Gastrocnemius medialis (tissue), 4 donors: ENCODE measurements around the gene CYGB.

Experiments used
- POLR2A ChIP-seq, 2 donors: fragments of 450-650 bp; IDR thresholded peaks; one replicate each; pipeline ENCODE4 v1.6.1; 2017; ENCODE audit warnings: antibody characterized with exemption in 2 of 2, mild to moderate bottlenecking in 2 of 2, moderate library complexity in 2 of 2
- TF ChIP-seq, protein P1 (sequence below), 5 experiments: fragments of 450-650 bp in 3 of 5; fragments of 200-600 bp in 2 of 5; sonication (generic) in 2 of 5; IDR thresholded peaks in 4 of 5; conservative IDR thresholded peaks in 1 of 5; 1 replicate in 4 of 5; 2 replicates in 1 of 5; pipeline ENCODE4 v1.5.1; 2016 to 2019; ENCODE audit warnings: antibody characterized with exemption in 5 of 5, mild to moderate bottlenecking in 3 of 5, moderate library complexity in 3 of 5

- TF ChIP-seq, protein P1, sequence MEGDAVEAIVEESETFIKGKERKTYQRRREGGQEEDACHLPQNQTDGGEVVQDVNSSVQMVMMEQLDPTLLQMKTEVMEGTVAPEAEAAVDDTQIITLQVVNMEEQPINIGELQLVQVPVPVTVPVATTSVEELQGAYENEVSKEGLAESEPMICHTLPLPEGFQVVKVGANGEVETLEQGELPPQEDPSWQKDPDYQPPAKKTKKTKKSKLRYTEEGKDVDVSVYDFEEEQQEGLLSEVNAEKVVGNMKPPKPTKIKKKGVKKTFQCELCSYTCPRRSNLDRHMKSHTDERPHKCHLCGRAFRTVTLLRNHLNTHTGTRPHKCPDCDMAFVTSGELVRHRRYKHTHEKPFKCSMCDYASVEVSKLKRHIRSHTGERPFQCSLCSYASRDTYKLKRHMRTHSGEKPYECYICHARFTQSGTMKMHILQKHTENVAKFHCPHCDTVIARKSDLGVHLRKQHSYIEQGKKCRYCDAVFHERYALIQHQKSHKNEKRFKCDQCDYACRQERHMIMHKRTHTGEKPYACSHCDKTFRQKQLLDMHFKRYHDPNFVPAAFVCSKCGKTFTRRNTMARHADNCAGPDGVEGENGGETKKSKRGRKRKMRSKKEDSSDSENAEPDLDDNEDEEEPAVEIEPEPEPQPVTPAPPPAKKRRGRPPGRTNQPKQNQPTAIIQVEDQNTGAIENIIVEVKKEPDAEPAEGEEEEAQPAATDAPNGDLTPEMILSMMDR (IDR thresholded peaks at IDR 0.05 in 4 of 5, conservative IDR thresholded peaks at IDR 0.05 in 1 of 5) = peak in 1 of 5 experiments; percentile 19
- TF ChIP-seq POLR2A (IDR thresholded peaks at IDR 0.05) = no peak
Measured at GRCh38 chr17:76547642-76548202, 10.2 kb upstream of the CYGB start.
